CD8-positive, alpha-beta memory T cell (primary cell): Measurements from ENCODE around the gene PITPNM2. TPM values are rescaled to one million over a fixed set of nuclear protein-coding genes. Genes with fewer than 3 reads are reported as not detected.

Experiments used
- CTCF ChIA-PET: fragments of 350-600 bp; sonication (Branson Sonifier 250); formaldehyde crosslinking; loops from one replicate; lab custom pipeline; 2021; ENCODE audit warnings: antibody characterized with exemption; lab: Charles Lee
- POLR2A ChIA-PET: fragments of 350-600 bp; sonication (Branson Sonifier 250); formaldehyde crosslinking; loops from one replicate; lab custom pipeline; 2021; ENCODE audit warnings: antibody characterized with exemption; lab: Charles Lee
- DNase-seq, 5 donors: peaks; one replicate each; pipeline versions ENCODE4 v3.0.0 to v3.0.0-alpha.2; 2020 to 2022; ENCODE audit warnings: mixed read lengths in 1 of 5
- H3K27ac ChIP-seq: one replicate; pipeline ENCODE4 v1.7.0; 2013; ENCODE audit warnings: low read depth, mild to moderate bottlenecking, low read length, moderate library complexity
- H3K27me3 ChIP-seq: 2 replicates; pipeline ENCODE4 v1.7.0; 2013; ENCODE audit warnings: low read length, mild to moderate bottlenecking; ENCODE audit not compliant: insufficient read depth, poor library complexity, severe bottlenecking
- H3K36me3 ChIP-seq: 2 replicates; pipeline ENCODE4 v1.7.0; 2013; ENCODE audit warnings: mild to moderate bottlenecking, low read length, moderate library complexity; ENCODE audit not compliant: insufficient read depth
- H3K4me1 ChIP-seq: 2 replicates; pipeline ENCODE4 v1.7.0; 2013; ENCODE audit warnings: mild to moderate bottlenecking, low read length, moderate library complexity; ENCODE audit not compliant: insufficient read depth
- H3K4me3 ChIP-seq: 2 replicates; pipeline ENCODE4 v1.7.0; 2013; ENCODE audit warnings: mild to moderate bottlenecking, low read length
- H3K9me3 ChIP-seq: 2 replicates; pipeline ENCODE4 v1.7.0; 2013; ENCODE audit warnings: mild to moderate bottlenecking, low read length
- H3K27ac Mint-ChIP-seq, 8 donors: one replicate each; pipeline ENCODE4 v1.8.0; 2020 to 2021; ENCODE audit warnings: mixed read lengths in 8 of 8, mild to moderate bottlenecking in 6 of 8, inconsistent platforms in 3 of 8, moderate library complexity in 3 of 8
- H3K27me3 Mint-ChIP-seq, 2 donors: one replicate each; pipeline ENCODE4 v1.8.0; 2020 to 2021; ENCODE audit warnings: mixed read lengths in 2 of 2, mild to moderate bottlenecking in 1 of 2, moderate library complexity in 1 of 2
- H3K36me3 Mint-ChIP-seq, 3 donors: one replicate each; pipeline ENCODE4 v1.8.0; 2020 to 2021; ENCODE audit warnings: mixed read lengths in 3 of 3, inconsistent platforms in 1 of 3, mild to moderate bottlenecking in 1 of 3
- H3K4me1 Mint-ChIP-seq, 3 donors: one replicate each; pipeline ENCODE4 v1.8.0; 2020 to 2021; ENCODE audit warnings: mixed read lengths in 3 of 3, inconsistent platforms in 1 of 3, mild to moderate bottlenecking in 1 of 3
- H3K4me3 Mint-ChIP-seq, 7 donors: one replicate each; pipeline ENCODE4 v1.8.0; 2020 to 2021; ENCODE audit warnings: mixed read lengths in 7 of 7, mild to moderate bottlenecking in 6 of 7, moderate library complexity in 4 of 7, inconsistent platforms in 2 of 7
- H3K9me3 Mint-ChIP-seq, 5 donors: one replicate each; pipeline ENCODE4 v1.8.0; 2020 to 2022; ENCODE audit warnings: mixed read lengths in 5 of 5, mild to moderate bottlenecking in 3 of 5, moderate library complexity in 2 of 5, inconsistent platforms in 1 of 5
- polyA plus RNA-seq: library from polyadenylated mRNA; unstranded; fragments of 300-500 nt; fragmentation: Illumina TruSeq; gene quantifications from one replicate; pipeline ENCODE4 v1.2.3, GENCODE V29; 2021
- total RNA-seq, 2 experiments: library from RNA; stranded (reverse); gene quantifications; one replicate each; pipeline ENCODE4 v1.2.3, GENCODE V29; 2021

The PITPNM2 gene
- total and polyA plus RNA-seq, 3 experiments from 2014 or later: 1.8 to 6.1 (median 5.1) TPM

GRCh38 chr12:123135688-123136087 lies 15.2 kb downstream of the PITPNM2 start:
- no peaks in the 10 kb centered on the region for H3K27me3 Mint-ChIP-seq
- peaks cover 17 to 24% (median 20%) of the 10 kb centered on the region in 3 donors for H3K4me1 Mint-ChIP-seq
- peak overlapping the region in 2 of 8 donors; percentile 6 to 7 for H3K27ac Mint-ChIP-seq
- H3K4me3 ChIP-seq: no peak overlapping the region
- no peaks in the 10 kb centered on the region for H3K36me3 ChIP-seq
- peaks cover 0 to 2% (median 0%) of the 10 kb centered on the region in 3 donors for H3K36me3 Mint-ChIP-seq
- no peaks in the 10 kb centered on the region for H3K27me3 ChIP-seq
- H3K27ac ChIP-seq: no peak overlapping the region
- H3K4me1 ChIP-seq: peaks cover 25% of the 10 kb centered on the region
- DNase-seq: no peak
- no peaks in the 10 kb centered on the region for H3K9me3 Mint-ChIP-seq
- ChIA-PET CTCF (interaction anchor here (1.0 to 1.8 kb wide), 2 partner anchors 8 to 29 kb away, joined by 3 read pairs; no protein-coding TSS in a partner anchor), POLR2A (no interaction called here)
- H3K9me3 ChIP-seq: no peaks in the 10 kb centered on the region
- H3K4me3 Mint-ChIP-seq: no peak overlapping the region

DNA sequence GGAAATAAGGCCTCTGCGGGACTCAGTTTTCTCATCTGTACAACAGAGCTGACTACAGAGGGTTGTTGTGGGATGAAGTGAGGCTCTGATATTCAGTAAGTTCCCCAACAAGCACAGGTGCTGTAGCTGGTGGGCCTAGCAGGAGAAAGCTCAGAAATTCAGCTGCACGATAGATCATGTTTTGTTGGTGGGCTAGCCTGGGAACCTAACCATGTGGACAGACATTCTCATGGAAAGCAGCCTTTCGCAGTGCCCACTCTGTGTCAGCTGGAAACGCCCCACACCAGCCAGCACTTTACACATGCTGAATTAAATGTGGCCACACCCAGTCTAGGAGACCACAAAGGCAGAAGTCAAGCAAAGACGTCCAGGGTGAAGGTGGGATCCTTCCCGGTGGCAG lies 16.1 kb downstream of the PITPNM2 start:
- Histone ChIP-seq H3K4me3 (no peak overlapping the region), H3K27me3 (no peaks in the 10 kb centered on the region), H3K36me3 (no peaks in the 10 kb centered on the region), H3K9me3 (no peaks in the 10 kb centered on the region), H3K27ac (no peak overlapping the region), H3K4me1 (peaks cover 22% of the 10 kb centered on the region)
- Mint-ChIP-seq H3K36me3 (peaks cover 0 to 2% (median 0%) of the 10 kb centered on the region in 3 donors), H3K27me3 (no peaks in the 10 kb centered on the region), H3K4me3 (no peak overlapping the region), H3K9me3 (no peaks in the 10 kb centered on the region), H3K27ac (peak overlapping the region in 1 of 8 donors; percentile 66), H3K4me1 (peaks cover 17 to 24% (median 19%) of the 10 kb centered on the region in 3 donors)
- ChIA-PET POLR2A (interaction anchor here (0.5 to 0.6 kb wide), 2 partner anchors 9 to 118 kb away, joined by 3 to 5 read pairs; no protein-coding TSS in a partner anchor), CTCF (interaction anchor here (1.0 to 1.8 kb wide), 2 partner anchors 9 to 28 kb away, joined by 3 read pairs; no protein-coding TSS in a partner anchor)
- DNase-seq: no peak

DNA sequence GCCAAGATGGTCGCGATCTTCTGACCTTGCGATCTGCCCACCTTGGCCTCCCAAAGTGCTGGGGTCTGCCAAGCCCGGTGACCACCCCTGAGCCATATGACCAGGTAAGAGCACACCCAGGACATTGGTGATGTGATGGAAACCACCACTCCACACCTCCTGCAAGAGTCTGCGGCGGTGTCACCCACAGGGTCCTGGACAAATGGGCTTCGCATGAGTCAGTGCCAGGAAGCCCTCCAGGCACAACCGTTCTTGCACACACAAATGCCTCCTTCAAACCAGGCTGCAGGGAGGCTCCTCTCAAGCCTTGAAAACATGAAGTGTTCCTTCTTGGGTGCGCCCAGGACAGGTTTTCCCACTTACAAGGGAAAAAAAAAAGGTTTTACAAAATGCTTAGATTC lies 16.6 kb downstream of the PITPNM2 start:
- no peak overlapping the region for H3K4me3 ChIP-seq
- Mint-ChIP-seq H3K4me3 (no peak overlapping the region), H3K36me3 (peaks cover 0 to 2% (median 0%) of the 10 kb centered on the region in 3 donors), H3K4me1 (peaks cover 17 to 24% (median 17%) of the 10 kb centered on the region in 3 donors), H3K9me3 (no peaks in the 10 kb centered on the region), H3K27me3 (no peaks in the 10 kb centered on the region), H3K27ac (peak overlapping the region in 2 of 8 donors; percentile 27 to 57)
- no peaks in the 10 kb centered on the region for H3K9me3 ChIP-seq
- CTCF ChIA-PET: interaction anchor here (1.8 kb wide), 1 partner anchor 9 kb away, joined by 3 read pairs; no protein-coding TSS in a partner anchor
- H3K27ac ChIP-seq: no peak overlapping the region
- H3K27me3 ChIP-seq: no peaks in the 10 kb centered on the region
- DNase-seq: no peak
- POLR2A ChIA-PET: no interaction called here
- H3K4me1 ChIP-seq: peaks cover 18% of the 10 kb centered on the region
- H3K36me3 ChIP-seq: no peaks in the 10 kb centered on the region

DNA sequence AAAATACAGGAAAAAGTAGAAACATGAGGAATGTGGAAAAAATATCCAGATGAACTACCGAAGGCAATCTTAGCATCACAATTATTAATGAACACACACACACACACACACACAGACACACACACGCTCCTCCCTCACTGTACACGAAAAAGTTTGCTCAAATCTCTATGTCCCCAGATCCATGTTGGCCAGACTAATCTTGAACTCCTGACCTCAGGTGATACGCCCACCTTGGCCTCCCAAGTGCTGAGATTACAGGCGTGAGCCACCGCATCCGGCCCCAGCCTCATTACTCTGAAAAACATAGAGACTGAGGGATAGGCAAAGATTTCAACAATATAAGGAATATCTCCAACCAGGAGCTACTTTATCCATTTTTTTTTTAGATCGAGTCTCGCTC lies 17.2 kb downstream of the PITPNM2 start:
- ChIA-PET CTCF (interaction anchor here (1.8 kb wide), 1 partner anchor 10 kb away, joined by 3 read pairs; no protein-coding TSS in a partner anchor), POLR2A (no interaction called here)
- H3K4me1 Mint-ChIP-seq: peaks cover 17 to 24% (median 17%) of the 10 kb centered on the region in 3 donors
- H3K9me3 Mint-ChIP-seq: no peaks in the 10 kb centered on the region
- H3K36me3 Mint-ChIP-seq: peaks cover 0 to 2% (median 0%) of the 10 kb centered on the region in 3 donors
- no peak for DNase-seq
- Histone ChIP-seq H3K4me1 (peaks cover 18% of the 10 kb centered on the region), H3K27ac (no peak overlapping the region), H3K27me3 (no peaks in the 10 kb centered on the region), H3K4me3 (no peak overlapping the region), H3K9me3 (no peaks in the 10 kb centered on the region), H3K36me3 (no peaks in the 10 kb centered on the region)
- peak overlapping the region in 2 of 8 donors; percentile 61 to 64 for H3K27ac Mint-ChIP-seq
- no peaks in the 10 kb centered on the region for H3K27me3 Mint-ChIP-seq
- H3K4me3 Mint-ChIP-seq: no peak overlapping the region

GRCh38 chr12:123132951-123133619 lies 17.8 kb downstream of the PITPNM2 start:
- peak overlapping the region in 1 of 8 donors; percentile 45 for H3K27ac Mint-ChIP-seq
- H3K27me3 Mint-ChIP-seq: no peaks in the 10 kb centered on the region
- Histone ChIP-seq H3K9me3 (no peaks in the 10 kb centered on the region), H3K27me3 (no peaks in the 10 kb centered on the region), H3K36me3 (no peaks in the 10 kb centered on the region), H3K4me1 (peaks cover 18% of the 10 kb centered on the region), H3K27ac (no peak overlapping the region), H3K4me3 (no peak overlapping the region)
- ChIA-PET CTCF (no interaction called here), POLR2A (no interaction called here)
- peaks cover 0 to 2% (median 0%) of the 10 kb centered on the region in 3 donors for H3K36me3 Mint-ChIP-seq
- no peak for DNase-seq
- no peaks in the 10 kb centered on the region for H3K9me3 Mint-ChIP-seq
- no peak overlapping the region for H3K4me3 Mint-ChIP-seq
- peaks cover 17 to 24% (median 17%) of the 10 kb centered on the region in 3 donors for H3K4me1 Mint-ChIP-seq

- Mint-ChIP-seq H3K36me3 (no peaks in the 10 kb centered on the region), H3K27me3 (no peaks in the 10 kb centered on the region), H3K27ac (peak overlapping the region; percentile 9 to 87 (median 60)), H3K9me3 (no peaks in the 10 kb centered on the region), H3K4me3 (peak overlapping the region in 4 of 7 donors; percentile 15 to 68 (median 54)), H3K4me1 (peaks cover 17 to 24% (median 17%) of the 10 kb centered on the region in 3 donors)
- ChIA-PET POLR2A (no interaction called here), CTCF (interaction anchor here (1.3 kb wide), 1 partner anchor 24 kb away, joined by 3 read pairs; no protein-coding TSS in a partner anchor)
- Histone ChIP-seq H3K4me1 (peaks cover 18% of the 10 kb centered on the region), H3K9me3 (no peaks in the 10 kb centered on the region), H3K27me3 (no peaks in the 10 kb centered on the region), H3K36me3 (no peaks in the 10 kb centered on the region), H3K27ac (no peak overlapping the region), H3K4me3 (peak overlapping the region; percentile 32)
- peak in 2 of 5 donors; percentile 32 to 73 for DNase-seq
These were observed 18.9 kb downstream of the PITPNM2 start for GRCh38 chr12:123131879-123132402.

DNA sequence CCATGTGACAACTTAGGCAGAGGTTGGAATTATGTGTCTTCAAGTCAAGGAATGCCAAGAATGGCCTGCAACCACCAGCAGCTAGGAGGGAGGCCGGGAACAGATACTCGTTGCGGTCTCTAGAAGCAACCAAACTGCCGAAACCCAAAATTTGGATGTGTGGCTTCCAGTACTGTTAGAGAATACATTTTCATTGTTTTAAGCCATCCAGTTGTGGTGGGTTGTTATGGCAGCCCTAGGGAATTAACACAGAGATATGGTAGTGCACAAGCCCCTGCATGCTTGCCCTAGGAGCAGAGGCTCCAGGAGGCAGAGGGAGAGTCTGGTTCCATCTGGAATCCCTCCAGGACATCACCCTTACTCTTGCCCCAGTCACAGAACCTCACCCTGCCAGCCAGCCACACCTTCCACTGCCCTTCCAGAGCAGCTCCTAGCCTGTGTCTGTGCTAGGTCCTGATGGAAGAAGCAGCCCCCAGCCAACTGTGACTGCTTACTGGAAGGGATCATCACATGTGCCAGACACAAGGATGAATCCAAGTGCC lies 19.5 kb downstream of the PITPNM2 start:
- no peaks in the 10 kb centered on the region for H3K9me3 ChIP-seq
- Mint-ChIP-seq H3K4me1 (peaks cover 17 to 24% (median 17%) of the 10 kb centered on the region in 3 donors), H3K27ac (peak overlapping the region in 7 of 8 donors; percentile 9 to 87 (median 54)), H3K9me3 (no peaks in the 10 kb centered on the region), H3K27me3 (no peaks in the 10 kb centered on the region), H3K36me3 (no peaks in the 10 kb centered on the region), H3K4me3 (peak overlapping the region in 2 of 7 donors; percentile 52 to 68)
- peaks cover 21% of the 10 kb centered on the region for H3K4me1 ChIP-seq
- no peaks in the 10 kb centered on the region for H3K27me3 ChIP-seq
- peak overlapping the region; percentile 32 for H3K4me3 ChIP-seq
- no peak for DNase-seq
- ChIA-PET CTCF (interaction anchor here (1.3 kb wide), 1 partner anchor 24 kb away, joined by 3 read pairs; no protein-coding TSS in a partner anchor), POLR2A (no interaction called here)
- no peak overlapping the region for H3K27ac ChIP-seq
- no peaks in the 10 kb centered on the region for H3K36me3 ChIP-seq
